GM18499 (cell line): ENCODE results near the gene CTTNBP2.
"Not testable (repeated sequence)": the region's sequence is repeated elsewhere in the genome, so short reads cannot be mapped to it uniquely, and the experiment has no call there.

Experiments
- ATAC-seq: cut with Tn5 transposase; IDR thresholded peaks from one replicate; pipeline ENCODE4 v1.9.1; 2021; ENCODE audit warnings: moderate number of reproducible peaks; ENCODE audit not compliant: insufficient read depth, unreplicated experiment

Gene CTTNBP2

GRCh38 chr7:117756586-117757085 is 116.6 kb downstream of the CTTNBP2 start:
- ATAC-seq: no peak

DNA sequence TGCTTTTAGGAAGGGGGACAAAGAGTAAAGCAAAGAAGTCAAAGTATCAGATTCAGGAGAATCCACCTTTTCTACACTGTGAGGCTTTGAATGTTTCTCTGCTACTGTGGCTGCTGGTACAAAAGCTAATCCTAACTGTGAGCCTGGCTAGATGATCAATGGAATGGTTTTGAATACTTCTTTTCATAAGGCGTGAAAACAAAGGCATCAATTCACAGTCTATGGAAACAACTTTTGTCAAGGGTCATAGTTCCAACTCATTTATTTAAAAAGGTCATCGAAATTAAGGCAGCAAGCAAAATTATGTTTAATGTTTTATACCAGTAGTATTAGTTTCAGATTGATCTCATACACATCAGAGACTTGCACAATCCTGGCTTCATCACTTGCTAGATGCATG is 118.1 kb downstream of the CTTNBP2 start:
- no peak for ATAC-seq

- no peak for ATAC-seq
Observed at GRCh38 chr7:117751775-117752174, 121.5 kb downstream of the CTTNBP2 start.

GRCh38 chr7:117750612-117751563 is 122.4 kb downstream of the CTTNBP2 start:
- no peak for ATAC-seq

GRCh38 chr7:117741962-117742361 is 131.3 kb downstream of the CTTNBP2 start:
- no peak for ATAC-seq

DNA sequence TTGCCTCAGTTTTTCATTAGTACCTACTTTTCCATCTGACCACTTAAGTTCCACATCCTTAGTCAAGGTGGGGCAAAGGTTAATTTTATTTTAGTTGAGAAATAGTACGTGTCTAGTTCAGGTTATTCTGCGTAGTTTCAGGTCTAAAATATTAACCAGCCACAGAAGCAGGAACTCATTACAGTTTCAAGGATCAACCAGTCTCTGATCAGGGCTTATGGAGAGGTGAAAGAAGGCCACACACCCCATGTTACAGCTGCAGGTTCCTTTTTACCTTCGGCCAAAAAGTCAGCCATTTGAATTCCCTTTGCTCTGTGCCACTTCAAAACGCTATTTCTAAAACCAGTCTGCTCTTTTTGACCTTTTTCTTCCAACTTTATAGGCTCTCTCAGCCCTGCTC is 134.2 kb downstream of the CTTNBP2 start:
- no peak for ATAC-seq

DNA sequence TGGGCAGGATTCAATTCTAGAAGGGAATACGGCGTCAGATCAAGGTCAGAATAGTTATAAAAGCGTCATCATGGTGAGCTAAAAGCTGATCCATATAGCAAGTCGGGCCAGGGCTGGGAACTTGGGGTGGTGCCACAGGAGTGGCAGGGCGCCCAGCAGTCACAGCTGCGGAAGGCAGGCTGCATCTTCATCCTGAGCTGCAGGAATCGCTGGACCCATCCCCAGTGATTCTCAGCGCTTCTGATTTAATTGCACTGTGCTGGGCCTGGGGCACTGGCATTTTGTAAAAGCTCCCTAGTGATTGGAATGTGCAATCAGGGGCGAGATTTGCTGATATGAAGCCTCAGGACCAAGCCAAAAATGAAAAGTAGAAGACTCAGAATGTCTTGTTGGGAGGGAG is 135.3 kb downstream of the CTTNBP2 start:
- no peak for ATAC-seq

- peak; percentile 74 for ATAC-seq
Observed at GRCh38 chr7:117731455-117731854, 141.8 kb downstream of the CTTNBP2 start.

- no peak for ATAC-seq
Observed at GRCh38 chr7:117730390-117730789, 142.9 kb downstream of the CTTNBP2 start.

DNA sequence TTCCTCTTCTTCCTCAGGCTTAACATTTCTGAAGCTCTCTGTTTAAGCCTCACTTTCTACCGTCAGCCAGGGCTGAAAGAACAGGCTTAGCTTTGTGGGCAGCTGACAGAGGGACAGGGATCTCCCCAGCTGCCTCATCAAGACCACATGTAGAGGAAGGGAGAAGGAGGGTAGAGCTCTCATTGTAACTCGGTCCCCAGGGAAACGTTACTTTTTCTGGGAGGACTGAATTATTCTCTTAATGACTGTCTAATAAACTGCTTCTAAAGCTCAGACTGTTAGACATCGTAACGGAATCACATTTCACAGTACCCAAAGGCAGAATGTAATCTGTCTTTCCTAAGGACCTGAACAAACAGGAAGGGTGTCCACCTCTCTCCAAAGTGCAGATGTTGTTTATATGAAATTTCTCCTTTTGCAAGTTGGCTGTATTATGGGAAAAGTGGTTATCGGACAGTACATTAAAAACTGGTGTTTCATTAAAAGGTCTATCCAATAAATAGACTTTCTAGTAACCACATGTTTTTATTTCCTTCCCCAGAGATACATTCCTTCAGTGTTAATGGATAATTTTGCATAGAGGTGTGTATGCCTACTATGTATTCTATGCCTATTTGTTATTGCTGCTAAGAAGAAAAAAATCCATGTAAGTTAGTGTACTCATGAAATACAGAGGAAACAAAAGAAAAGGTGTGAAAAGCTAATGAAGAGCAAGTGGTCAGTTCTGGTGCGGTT is 144.2 kb downstream of the CTTNBP2 start:
- no peak for ATAC-seq

- no peak for ATAC-seq
Observed at GRCh38 chr7:117724898-117725297, 148.3 kb downstream of the CTTNBP2 start.

GRCh38 chr7:117719377-117719776 is 153.9 kb downstream of the CTTNBP2 start:
- no peak for ATAC-seq

DNA sequence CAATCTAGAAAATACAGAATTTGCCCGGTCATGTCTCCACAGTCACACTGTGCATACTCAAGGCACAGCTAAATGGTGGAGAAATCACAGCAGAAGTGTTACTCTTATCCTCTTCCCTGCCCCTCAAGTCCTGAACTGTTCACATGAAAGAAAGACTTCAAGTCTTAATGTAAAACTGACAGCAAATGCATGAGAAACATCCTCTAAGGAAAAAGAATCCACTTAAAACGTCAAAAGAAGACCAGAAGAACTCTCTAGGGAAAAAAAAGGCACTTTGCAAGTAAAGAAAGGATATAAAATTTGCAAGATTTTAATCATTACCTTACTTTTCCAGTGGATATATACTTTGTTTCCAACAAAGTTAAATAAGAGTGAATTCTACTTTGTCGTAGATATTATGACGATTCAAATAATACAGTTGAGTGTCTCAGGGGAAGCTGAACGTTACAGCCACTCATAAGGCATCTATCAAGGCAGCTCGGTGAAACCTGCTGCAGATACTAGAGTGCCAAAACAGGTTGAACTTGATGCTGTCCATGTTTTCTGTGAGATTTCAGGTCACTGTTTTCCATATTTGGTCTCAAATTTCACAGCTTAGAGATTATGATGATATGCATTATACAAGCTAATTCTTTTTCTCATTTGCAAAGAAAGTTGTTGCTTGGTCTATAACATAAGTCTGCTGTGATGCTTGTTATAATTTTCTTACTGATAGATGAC is 155.0 kb downstream of the CTTNBP2 start:
- ATAC-seq: no peak

GRCh38 chr7:117717357-117717756 is 155.9 kb downstream of the CTTNBP2 start:
- no peak for ATAC-seq

DNA sequence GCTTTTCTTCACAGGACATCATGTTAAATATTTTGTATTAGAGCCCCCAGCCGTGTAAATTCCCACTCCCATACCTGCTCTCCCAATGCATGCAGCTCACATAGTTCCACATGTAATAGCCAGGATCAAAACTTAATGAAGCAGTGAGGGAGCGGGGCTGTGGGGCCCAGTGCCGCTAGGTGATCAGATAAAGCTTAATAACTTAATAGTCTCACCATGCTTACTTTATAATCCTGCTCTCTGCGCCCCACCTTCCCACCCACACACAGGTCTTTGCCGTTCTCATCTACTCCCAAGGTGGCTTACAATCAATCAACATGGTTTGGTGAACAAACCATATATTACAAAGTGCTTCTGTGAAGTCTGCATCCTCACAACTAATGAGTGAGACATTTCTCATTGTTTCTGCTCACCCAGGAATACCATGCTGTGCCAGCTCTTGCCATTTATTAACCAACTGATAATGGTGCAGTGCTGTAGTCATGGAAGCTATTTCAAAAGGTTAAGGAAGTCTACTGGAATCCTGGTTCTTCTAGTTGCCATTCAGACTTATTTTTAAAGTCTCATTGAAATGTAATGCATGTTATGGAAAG is 156.4 kb downstream of the CTTNBP2 start:
- ATAC-seq: no peak

- ATAC-seq: peak; percentile 68
Observed at GRCh38 chr7:117715784-117716445, 157.3 kb downstream of the CTTNBP2 start.

DNA sequence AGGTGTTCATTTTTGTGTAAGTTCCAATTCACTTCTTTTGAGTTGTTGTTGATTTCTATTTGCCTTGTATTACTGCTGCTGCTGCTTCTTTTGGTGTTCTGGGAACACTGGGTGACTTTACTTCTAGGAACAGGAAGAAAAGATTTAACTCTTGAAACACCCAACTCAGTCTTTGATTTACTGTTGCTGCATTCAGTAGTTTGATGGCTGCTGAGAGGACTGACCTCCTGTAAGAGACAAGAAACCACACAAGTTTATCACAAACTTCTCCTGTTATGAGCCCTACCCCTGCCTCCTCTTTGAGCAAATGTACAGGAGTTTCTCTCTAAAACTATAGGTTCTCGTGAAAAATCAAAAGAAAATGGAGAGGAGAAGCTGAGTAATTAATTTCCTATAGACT is 161.7 kb downstream of the CTTNBP2 start:
- no peak for ATAC-seq

GRCh38 chr7:117708173-117708572 is 165.1 kb downstream of the CTTNBP2 start:
- ATAC-seq: not testable (repeated sequence)

DNA sequence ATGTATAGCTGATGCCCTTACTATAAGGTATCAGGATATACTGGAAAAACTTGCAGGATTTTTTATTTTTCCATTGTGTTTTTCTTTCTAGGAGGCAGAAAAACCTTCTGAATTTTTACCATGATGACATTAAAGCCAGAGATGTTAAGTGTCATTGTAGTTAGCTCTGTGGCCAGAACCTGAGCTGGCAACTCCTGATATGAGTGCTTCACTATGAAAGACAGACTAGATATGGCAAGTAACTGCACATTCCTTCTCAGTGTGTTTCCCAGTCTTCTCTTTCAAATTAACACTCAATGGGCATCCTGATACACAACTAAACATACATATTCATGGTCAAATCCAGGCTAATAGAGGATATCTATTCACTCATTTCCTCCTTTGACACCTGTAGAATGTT is 166.2 kb downstream of the CTTNBP2 start:
- ATAC-seq: no peak

- peak; percentile 73 for ATAC-seq
Observed at GRCh38 chr7:117706210-117706609, 167.0 kb downstream of the CTTNBP2 start.
